HL-60/S4 treated with retinoic acid at 250 ng/mL for 4 days and 3 days (cell line): Measurements from ENCODE around the gene ASMT.
"Not testable (repeated sequence)": the region's sequence is repeated elsewhere in the genome, so short reads cannot be mapped to it uniquely, and the experiment has no call there.

Experiments
- in situ Hi-C: fragments of 300-500 bp; cut with MboI; formaldehyde crosslinking; loops from 2 replicates; pipeline ENCODE4 v1.7.0; 2022; ENCODE audit warnings: low sequenced_read_pairs

The ASMT gene

DNA sequence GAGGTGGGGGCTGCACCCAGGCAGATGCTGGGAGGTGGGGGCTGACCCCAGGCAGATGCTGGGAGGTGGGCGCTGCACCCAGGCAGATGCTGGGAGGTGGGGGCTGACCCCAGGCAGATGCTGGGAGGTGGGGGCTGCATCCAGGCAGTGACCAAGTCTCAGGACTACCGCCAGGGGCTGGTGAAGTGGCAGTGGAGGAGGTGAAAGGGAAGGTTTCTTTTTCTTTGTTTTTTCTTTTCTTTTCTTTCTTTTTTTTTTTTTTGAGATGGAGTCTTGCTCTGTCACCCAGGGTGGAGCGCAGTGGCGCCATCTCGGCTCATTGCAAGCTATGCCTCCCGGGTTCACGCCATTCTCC, 10.0 kb downstream of the ASMT start:
- in situ Hi-C loops = not testable (repeated sequence)

DNA sequence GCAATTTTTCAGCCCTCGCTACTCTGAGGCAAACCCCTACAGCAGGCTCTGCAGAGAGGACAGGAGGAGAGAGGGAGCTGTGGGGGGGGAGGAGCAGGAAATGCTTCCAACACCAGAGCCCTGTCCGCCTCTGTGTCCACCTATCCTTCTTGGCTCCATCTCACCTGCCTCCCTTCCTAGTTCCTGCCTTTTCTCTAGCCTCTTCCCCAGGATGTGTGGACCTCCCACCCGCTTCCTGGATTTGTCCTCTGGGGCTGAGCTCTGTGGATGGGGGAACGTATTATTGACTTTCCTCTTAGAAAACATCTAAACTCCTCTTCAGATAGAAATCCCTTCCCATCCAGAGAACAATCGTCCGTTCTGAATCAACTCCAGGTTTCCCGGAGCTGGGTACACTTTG, 14.4 kb downstream of the ASMT start:
- in situ Hi-C loops = no loop called here

DNA sequence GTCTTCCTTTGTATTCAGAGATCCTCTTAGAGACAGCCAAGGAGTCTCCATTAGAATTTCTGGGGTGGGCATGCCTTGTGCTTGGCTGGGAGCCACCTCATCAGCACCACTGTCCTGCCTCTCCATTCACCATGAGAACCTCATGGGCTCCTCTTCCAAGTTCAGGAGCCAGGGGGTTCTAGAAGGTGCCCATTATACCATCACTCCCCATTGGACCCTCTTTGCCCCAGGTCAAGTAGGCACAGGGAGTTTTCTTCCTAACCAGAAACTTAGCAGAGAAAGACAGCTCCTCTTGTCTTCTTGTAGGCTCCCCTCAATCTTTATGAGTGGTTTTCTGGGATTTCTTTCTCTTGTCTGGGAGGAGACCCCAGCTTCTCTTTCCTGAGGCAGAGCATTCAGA, 31.1 kb downstream of the ASMT start:
- in situ Hi-C loops = no loop called here

DNA sequence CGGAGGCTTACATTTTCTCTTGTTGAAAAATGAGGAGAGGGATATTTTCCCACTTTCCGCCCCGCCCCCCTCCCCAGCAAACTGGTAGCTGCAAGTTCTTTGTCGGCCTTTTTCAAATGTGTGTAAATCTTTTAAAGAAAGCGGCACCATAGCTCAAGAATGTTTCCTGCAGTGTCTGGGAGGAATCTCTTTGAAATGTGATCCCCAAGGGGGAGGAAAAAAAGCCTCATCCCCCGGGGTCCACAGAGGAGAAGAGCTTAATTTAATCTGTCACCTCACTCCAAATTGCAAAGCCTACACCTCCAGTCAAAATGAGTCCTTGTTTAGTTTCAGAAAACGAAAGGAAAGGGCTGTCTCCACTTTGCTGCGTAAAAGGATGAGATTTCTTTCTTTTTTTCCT, 34.8 kb downstream of the ASMT start:
- in situ Hi-C loops = loop anchor here (25.0 kb wide), 1 partner anchor 938 kb away; no protein-coding TSS in a partner anchor

DNA sequence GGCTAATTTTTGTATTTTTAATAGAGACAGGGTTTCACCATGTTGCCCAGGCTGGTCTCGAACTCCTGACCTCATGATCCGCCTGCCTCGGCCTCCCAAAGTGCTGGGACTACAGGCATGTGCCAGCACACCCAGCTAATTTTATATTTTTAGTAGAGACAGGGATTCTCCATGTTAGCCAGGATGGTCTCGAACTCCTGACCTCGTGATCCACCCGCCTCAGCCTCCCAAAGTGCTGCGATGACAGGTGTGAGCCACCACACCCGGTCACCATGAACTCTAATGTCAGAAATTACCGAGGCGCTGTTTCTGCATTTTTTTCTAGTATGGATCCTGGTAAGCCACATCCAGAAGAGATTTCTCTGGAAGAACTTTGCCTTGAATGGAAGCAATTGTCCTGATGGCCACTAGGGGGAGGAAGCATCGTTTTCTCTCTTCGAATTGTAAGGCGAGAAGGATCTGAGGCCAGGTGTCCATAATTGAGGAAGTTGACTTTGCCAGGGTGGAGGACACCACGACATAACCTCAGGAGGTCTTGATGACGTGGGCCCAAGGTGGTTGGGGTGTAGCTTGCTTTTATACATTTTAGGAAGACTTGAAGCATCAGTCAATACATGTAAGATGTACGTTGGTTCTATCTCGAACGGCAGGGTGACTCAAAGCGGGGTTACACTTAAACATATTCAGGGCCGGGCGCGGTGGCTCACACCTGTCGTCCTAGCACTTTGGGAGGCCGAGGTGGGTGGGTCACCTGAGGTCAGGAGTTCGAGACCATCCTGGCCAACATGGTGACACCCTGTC, 37.4 kb downstream of the ASMT start:
- in situ Hi-C loops = loop anchor here (25.0 kb wide), 1 partner anchor 935 kb away; no protein-coding TSS in a partner anchor

DNA sequence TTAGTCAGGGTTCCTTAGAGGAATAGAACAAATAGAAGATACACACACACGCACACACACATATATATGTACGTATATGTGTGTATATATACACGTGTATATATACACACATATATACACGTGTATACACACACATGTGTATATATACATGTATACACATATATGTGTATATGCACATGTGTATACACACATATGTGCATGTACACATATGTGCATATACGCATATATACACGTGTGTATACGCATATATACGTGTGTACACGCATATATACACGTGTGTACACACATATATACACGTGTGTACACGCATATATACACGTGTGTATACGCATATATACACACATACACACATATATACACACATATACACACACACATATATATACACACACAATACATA, 41.5 kb downstream of the ASMT start:
- in situ Hi-C loops = loop anchor here (25.0 kb wide), 1 partner anchor 931 kb away; no protein-coding TSS in a partner anchor

DNA sequence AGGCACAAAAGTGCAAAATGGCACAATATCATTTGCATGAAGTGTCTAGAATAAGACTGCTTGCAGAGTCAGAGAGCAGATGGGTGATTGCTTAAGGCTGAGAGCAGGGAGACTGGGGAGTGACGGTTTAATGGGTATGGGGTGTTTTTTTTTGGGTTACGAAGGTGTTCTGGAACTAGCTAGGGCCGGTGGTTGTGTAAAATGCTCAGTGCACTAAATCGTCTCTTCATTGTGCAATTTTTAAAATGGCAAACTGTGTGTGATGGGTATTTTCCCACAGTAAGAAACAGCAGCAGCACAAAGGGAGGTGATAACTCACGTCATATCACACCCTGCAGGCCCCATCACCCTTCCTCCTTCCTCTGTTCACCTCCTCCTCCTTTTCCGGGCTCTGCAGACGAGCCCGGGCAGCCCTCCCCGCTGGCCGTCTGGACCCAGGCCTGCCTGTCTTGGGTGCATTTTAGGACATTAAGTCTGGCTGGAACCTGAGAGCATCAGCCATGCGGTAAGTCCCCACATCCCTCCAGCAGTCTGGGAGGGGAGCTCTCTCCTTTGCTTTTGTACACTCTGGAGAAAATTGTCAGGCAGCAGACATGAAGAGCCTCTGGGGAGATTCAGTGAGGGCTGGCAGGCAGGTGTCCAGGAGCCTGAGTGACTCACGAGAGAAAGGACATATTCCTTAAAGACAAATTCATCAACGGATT, 42.7 kb downstream of the ASMT start:
- in situ Hi-C loops = loop anchor here (25.0 kb wide), 1 partner anchor 930 kb away; no protein-coding TSS in a partner anchor

DNA sequence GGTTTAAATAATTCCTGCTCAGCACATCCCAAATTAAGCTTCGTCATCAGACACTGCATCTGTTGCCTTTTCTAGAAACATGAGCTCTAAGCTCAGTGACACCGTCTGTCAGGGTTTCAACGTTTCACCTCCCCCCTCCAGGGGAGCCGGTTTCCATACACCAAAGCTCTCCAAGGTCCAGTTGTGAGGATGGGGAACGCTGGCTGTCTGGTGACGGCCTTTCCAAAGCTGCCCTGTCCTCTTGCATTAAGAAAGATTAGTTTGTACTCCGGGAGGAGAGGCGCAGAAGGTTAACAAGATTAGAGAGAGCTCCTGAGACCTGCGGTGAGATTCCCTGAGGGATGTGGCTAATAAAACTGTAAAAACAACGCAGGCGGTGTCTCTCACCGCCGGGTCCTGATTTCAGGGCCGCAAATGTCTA, 43.2 kb downstream of the ASMT start:
- in situ Hi-C loops = loop anchor here (25.0 kb wide), 1 partner anchor 929 kb away; no protein-coding TSS in a partner anchor

DNA sequence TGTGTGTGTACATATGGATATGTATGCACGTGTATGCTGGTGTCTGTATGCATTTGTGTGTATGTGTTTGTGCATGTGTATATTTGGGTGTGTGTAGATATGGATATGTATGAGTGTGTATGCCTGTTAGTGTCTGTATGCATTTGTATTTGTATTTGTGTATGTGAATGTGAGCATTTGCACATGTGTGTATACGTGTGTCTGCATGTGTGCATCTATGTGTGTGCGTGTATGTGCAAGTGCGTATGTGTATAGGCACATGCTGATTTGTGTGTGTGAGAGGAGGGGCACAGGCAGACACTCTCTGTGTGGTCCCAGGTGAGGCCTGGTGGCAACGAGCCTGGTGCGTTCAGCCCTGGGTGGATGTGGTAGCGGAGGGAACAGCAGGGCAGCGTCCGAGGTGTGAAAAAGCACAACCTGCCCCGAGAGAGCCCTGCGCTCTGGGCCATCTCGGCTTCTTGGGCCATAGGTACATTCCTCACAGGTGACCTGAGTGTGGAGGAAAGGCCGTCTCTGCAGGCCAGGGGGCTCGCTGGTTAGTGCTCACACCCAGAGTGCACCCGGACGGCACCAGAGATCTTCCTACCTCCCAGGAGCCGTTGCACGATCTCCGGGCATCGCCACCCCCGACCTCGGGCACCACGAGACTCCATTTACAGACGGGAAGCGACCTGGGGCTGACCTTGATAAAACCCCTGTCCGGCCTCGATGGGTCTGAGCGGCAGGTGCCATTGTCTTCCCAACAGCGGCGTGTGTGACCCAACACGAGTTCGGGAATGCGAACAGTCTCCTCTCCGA, 45.0 kb downstream of the ASMT start:
- in situ Hi-C loops = loop anchor here (25.0 kb wide), 1 partner anchor 927 kb away; no protein-coding TSS in a partner anchor

DNA sequence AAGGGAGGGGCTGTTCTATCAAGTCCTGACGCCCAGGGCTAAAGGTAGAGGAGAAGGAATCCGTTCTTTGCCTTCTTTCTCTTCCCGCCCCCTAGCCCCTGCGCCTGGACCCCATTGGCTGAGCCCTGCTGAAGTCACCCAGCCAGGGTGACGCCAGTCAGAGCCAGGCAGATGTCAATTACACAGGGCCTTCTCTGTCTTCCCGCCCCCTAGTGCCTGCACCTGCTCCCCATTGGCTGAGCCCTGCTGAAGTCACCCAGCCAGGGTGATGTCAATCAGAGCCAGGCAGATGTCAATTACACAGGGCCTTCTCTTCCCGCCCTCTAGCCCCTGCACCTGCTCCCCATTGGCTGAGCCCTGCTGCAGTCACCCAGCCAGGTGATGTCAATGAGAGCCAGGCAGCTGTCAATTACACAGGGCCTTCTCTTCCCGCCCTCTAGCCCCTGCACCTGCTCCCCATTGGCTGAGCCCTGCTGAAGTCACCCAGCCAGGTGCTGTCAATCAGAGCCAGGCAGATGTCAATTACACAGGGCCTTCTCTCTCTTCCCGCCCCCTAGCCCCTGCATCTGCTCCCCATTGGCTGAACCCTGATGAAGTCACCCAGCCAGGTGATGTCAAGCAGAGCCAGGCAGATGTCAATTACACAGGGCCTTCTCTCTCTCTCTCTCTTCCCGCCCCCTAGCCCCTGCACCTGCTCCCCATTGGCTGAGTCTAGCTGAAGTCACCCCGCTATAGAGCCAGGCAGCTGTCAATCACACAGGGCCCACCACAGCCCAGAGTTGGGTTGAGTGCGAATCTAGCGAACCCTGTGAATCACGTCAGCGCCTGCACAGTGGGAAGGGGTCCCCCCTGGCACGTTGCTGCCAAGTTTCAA, 46.4 kb downstream of the ASMT start:
- in situ Hi-C loops = loop anchor here (25.0 kb wide), 1 partner anchor 926 kb away; no protein-coding TSS in a partner anchor

DNA sequence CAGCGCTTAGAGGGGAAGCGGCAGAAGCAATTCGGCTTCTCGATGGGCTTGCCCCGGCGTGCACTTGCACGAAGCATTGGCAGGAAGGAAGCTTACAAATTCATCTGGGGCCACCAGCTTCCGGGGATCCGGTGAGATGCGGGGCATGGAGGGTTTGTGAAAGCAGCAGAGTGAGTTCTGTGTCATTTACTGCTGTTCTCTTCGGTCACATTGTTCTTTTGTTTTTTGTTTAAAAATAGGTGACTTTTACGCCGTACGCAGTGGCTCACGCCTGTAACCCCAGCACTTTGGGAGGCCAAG, 47.0 kb downstream of the ASMT start:
- in situ Hi-C loops = loop anchor here (25.0 kb wide), 1 partner anchor 925 kb away; no protein-coding TSS in a partner anchor

DNA sequence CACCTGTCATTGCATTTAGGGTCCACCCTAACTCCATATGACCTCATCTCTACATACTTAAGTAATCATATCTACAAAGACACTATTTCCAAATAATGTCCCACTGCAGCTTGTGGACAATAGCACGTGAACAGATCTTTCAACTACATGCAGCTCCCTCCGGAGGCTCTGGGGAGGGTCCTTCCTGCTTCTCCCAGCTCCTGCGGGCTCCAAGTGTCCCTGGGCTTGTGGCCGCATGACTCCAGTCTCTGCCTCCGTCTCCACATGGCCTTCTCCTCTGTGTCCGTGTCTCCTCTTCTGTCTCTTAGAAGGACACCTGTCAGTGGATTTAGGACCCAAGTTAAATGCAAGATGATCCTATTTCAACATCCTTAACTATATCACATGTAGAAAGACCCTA, 52.7 kb downstream of the ASMT start:
- in situ Hi-C loops = loop anchor here (25.0 kb wide), 1 partner anchor 920 kb away; no protein-coding TSS in a partner anchor

DNA sequence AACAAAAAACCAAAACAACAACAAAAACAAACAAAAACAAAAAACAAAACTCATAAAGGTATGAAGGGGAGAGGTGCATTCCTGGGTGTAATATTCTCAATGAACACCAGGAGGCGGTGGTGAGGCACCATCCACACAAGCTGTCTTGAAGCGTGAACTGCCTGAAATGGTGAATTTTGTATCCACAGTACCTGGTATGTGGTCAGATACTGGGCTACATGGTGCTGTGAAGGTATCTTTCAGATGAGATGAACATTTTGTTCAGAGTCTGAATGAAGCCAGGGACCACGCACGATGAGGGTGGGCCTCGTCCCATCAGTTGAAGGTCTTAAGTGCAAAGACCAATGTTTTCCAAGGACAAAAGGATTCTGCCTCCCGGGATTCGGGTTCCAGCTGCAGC, 58.5 kb downstream of the ASMT start:
- in situ Hi-C loops = loop anchor here (25.0 kb wide), 1 partner anchor 914 kb away; no protein-coding TSS in a partner anchor

DNA sequence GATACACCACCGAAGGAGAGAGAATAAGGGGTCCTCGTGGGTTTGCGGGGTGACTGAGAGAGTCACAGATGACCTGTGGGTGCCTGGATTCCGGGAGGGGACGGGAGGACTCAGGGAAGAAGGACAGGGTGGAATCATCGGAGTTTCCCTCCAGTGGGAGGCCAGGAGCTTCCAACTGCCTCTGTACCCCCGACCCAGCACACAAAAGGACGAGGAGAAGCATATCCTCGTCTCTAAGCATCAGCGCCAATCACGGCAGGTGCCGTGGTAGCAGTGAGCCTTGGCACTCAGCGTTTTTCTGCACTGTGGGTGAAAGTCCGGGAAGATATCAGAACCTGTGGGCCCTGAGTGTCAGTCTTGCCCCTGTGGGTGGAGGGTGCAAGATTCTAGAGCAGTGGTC, 62.0 kb downstream of the ASMT start:
- in situ Hi-C loops = no loop called here

DNA sequence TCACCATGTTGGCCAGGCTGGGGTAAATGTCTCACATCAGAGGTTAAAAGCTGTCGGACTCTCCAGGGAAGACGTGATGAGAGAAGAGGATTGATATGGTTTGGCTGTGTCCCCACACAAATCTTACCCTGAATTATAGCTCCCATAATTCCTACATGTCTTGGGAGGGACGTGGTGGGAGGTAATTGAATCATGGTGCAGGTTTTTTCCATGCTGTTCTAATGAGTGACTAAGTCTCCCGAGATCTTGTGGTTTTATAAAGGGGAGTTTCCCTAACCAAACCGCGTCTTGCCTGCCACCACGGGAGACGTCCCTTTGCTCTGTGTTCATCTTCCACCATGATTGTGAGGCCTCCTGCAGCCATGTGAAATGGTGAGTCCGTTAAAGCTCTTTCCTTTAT, 64.4 kb downstream of the ASMT start:
- in situ Hi-C loops = no loop called here

DNA sequence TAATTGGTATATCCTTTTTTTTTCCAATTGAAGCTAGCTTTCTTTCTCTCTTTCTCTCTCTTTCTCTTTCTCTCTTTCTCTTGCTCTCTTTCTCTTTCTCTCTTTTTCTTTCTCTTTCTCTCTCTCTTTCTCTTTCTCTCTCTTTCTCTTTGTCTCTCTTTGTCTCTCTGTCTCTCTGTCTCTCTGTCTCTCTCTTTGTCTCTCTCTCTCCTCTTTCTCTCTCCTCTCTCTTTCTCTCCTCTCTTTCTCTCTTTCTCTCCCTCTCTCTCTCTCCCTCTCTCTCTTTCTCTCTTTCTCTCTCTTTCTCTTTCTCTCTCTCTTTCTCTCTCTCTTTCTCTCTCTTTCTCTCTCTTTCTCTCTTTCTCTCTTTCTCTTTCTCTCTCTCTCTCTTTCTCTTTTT, 66.6 kb downstream of the ASMT start:
- in situ Hi-C loops = no loop called here

DNA sequence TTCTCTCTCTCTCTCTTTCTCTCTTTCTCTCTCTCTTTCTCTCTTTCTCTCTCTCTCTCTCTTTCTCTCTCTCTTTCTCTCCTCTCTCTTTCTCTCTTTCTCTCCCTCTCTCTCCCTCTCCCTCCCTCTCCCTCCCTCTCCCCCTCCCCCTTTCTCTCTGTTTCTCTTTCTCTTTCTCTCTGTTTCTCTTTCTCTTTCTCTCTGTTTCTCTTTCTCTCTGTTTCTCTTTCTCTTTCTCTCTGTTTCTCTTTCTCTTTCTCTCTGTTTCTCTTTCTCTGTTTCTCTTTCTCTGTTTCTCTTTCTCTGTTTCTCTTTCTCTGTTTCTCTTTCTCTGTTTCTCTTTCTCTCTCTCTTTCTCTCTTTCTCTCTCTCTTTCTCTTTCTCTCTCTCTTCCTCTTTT, 67.0 kb downstream of the ASMT start:
- in situ Hi-C loops = not testable (repeated sequence)

DNA sequence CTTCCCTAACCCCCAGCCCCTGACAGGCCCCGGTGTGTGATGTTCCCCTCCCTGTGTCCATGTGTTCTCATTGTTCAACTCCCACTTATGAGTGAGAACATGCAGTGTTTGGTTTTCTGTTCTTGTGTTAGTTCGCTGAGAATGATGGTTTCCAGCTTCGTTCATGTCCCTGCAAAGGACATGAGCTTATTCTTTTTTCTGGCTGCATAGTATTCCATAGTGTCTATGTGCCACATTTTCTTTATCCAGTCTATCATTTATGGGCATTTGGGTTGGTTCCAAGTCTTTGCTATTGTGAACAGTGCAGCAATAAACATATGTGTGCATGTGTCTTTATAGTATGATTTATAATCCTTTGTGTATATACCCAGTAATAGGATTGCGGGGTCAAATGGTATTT, 67.6 kb downstream of the ASMT start:
- in situ Hi-C loops = not testable (repeated sequence)

DNA sequence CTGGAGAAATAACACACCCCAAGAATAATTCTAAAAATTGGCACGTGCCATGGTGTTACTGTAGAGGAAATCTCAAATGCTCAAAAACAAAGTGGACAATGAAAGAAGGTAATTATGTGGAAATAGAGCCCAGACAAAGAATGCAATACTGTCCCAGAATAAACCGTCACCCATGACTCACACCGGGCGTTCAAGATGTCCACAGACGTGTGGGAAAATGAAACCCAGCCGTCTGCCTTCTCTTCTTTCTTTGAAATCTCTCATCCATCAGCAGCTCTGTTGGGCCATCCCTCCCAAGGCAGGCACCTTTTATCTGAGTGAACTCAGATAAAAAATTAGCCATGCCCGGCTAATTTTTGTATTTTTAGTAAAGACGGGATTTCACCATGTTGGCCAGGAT, 70.0 kb downstream of the ASMT start:
- in situ Hi-C loops = not testable (repeated sequence)

DNA sequence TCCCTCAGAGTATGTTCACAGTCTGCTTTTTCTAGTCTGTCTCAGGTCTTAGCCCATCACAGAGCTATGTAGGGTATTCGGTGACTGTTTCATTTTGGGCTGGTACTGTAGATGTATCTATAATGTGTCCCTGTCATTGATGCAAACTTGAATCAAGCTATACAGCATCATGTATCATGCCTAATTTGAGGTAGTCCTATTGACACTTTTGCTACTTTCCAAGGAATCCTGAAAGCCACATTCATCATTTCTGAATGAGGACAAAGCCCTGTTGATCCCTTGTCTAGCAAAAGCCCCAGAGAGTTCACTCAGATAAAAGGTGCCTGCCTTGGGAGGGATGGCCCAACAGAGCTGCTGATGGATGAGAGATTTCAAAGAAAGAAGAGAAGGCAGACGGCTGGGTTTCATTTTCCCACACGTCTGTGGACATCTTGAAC, 70.6 kb downstream of the ASMT start:
- in situ Hi-C loops = not testable (repeated sequence)
